Measurements from ENCODE around the gene NUP188. TPM values are rescaled to one million over a fixed set of nuclear protein-coding genes. Genes with fewer than 3 reads are reported as not detected.
A peak's percentile ranks its signal among the peaks of the same experiment; 100 is the strongest.

The NUP188 gene
- total RNA-seq, 1 experiment from 2014 or later = 98.9 TPM

- TF ChIP-seq, protein P1, sequence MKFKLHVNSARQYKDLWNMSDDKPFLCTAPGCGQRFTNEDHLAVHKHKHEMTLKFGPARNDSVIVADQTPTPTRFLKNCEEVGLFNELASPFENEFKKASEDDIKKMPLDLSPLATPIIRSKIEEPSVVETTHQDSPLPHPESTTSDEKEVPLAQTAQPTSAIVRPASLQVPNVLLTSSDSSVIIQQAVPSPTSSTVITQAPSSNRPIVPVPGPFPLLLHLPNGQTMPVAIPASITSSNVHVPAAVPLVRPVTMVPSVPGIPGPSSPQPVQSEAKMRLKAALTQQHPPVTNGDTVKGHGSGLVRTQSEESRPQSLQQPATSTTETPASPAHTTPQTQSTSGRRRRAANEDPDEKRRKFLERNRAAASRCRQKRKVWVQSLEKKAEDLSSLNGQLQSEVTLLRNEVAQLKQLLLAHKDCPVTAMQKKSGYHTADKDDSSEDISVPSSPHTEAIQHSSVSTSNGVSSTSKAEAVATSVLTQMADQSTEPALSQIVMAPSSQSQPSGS (CRISPR knock-in tag; IDR thresholded peaks at IDR 0.05; ENCODE audit: borderline replicate concordance, low read depth) = no peak
- TF ChIP-seq, protein P2, sequence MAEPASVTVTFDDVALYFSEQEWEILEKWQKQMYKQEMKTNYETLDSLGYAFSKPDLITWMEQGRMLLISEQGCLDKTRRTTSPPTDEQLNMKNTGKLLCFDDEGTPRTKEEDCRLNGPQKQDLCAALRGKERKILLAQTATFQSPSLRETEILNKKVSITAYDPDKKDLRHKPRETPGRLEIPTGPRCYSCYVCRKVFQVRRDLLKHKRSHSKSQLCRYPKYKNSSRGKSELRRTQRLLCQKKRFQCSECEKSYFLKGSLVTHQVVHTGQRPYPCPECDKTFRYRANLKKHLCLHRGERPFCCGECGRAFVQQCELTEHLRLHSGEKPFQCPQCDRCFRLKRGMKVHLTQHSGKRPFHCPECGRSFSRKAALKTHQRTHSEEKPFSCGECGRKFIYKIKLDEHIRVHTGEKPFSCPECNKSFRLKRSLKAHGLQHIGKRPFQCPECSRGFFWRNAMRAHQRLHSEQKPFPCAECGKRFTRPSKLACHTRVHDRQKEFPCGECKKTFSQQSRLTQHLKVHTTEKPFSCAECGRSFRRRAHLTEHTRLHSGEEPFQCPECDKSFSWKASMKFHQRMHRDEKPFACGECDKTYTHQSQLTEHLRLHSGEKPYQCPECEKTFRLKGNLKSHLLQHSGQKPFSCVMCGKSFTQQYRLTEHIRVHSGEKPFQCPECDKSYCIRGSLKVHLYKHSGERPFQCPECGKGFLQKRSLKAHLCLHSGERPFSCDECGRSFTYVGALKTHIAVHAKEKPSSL (CRISPR knock-in tag; conservative IDR thresholded peaks at IDR 0.05) = no peak
- TF ChIP-seq PRRX2 (CRISPR knock-in tag; IDR thresholded peaks at IDR 0.05) = no peak
- no peak for TF ChIP-seq ZNF138 (CRISPR knock-in tag; conservative IDR thresholded peaks at IDR 0.05)
- TF ChIP-seq KAT7 (CRISPR knock-in tag; IDR thresholded peaks at IDR 0.05; ENCODE audit: borderline replicate concordance) = no peak
- TF ChIP-seq, protein P3, sequence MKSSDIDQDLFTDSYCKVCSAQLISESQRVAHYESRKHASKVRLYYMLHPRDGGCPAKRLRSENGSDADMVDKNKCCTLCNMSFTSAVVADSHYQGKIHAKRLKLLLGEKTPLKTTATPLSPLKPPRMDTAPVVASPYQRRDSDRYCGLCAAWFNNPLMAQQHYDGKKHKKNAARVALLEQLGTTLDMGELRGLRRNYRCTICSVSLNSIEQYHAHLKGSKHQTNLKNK (CRISPR knock-in tag; IDR thresholded peaks at IDR 0.05) = no peak
- peak; percentile 34; the same call in 1 of the 2 replicates for TF ChIP-seq JUN (CRISPR knock-in tag; IDR thresholded peaks at IDR 0.05)
- no peak for TF ChIP-seq ZNF671 (CRISPR knock-in tag; IDR thresholded peaks at IDR 0.05)
- peak; percentile 77; the same call in 1 of the 2 replicates for TF ChIP-seq CREM (CRISPR knock-in tag; IDR thresholded peaks at IDR 0.05)
- TF ChIP-seq SMAD3 (CRISPR knock-in tag; IDR thresholded peaks at IDR 0.05; ENCODE audit: borderline replicate concordance) = peak; percentile 78
- TF ChIP-seq ZNF423 (CRISPR knock-in tag; IDR thresholded peaks at IDR 0.05) = no peak
- TF ChIP-seq, protein P4, sequence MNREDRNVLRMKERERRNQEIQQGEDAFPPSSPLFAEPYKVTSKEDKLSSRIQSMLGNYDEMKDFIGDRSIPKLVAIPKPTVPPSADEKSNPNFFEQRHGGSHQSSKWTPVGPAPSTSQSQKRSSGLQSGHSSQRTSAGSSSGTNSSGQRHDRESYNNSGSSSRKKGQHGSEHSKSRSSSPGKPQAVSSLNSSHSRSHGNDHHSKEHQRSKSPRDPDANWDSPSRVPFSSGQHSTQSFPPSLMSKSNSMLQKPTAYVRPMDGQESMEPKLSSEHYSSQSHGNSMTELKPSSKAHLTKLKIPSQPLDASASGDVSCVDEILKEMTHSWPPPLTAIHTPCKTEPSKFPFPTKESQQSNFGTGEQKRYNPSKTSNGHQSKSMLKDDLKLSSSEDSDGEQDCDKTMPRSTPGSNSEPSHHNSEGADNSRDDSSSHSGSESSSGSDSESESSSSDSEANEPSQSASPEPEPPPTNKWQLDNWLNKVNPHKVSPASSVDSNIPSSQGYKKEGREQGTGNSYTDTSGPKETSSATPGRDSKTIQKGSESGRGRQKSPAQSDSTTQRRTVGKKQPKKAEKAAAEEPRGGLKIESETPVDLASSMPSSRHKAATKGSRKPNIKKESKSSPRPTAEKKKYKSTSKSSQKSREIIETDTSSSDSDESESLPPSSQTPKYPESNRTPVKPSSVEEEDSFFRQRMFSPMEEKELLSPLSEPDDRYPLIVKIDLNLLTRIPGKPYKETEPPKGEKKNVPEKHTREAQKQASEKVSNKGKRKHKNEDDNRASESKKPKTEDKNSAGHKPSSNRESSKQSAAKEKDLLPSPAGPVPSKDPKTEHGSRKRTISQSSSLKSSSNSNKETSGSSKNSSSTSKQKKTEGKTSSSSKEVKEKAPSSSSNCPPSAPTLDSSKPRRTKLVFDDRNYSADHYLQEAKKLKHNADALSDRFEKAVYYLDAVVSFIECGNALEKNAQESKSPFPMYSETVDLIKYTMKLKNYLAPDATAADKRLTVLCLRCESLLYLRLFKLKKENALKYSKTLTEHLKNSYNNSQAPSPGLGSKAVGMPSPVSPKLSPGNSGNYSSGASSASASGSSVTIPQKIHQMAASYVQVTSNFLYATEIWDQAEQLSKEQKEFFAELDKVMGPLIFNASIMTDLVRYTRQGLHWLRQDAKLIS (CRISPR knock-in tag; IDR thresholded peaks at IDR 0.05; ENCODE audit: borderline replicate concordance) = peak; percentile 79; the same call in 1 of the 2 replicates
- TF ChIP-seq GTF2I (CRISPR knock-in tag; conservative IDR thresholded peaks at IDR 0.05) = no peak
- no peak for TF ChIP-seq NR1H2 (CRISPR knock-in tag; IDR thresholded peaks at IDR 0.05)
- no peak for TF ChIP-seq HMGA2 (CRISPR knock-in tag; IDR thresholded peaks at IDR 0.05)
- TF ChIP-seq TEAD1 (CRISPR knock-in tag; IDR thresholded peaks at IDR 0.05) = peak; percentile 92
- TF ChIP-seq GRHL2 (CRISPR knock-in tag; IDR thresholded peaks at IDR 0.05; ENCODE audit: insufficient replicate concordance, severe bottlenecking) = no peak
- no peak for TF ChIP-seq ZNF416 (CRISPR knock-in tag; IDR thresholded peaks at IDR 0.05)
- TF ChIP-seq NFATC4 (CRISPR knock-in tag; IDR thresholded peaks at IDR 0.05) = no peak
- no peak for TF ChIP-seq ESRRA (CRISPR knock-in tag; IDR thresholded peaks at IDR 0.05; ENCODE audit: borderline replicate concordance)
- peak; percentile 79; the same call in 1 of the 2 replicates for TF ChIP-seq ARID4B (CRISPR knock-in tag; IDR thresholded peaks at IDR 0.05; ENCODE audit: borderline replicate concordance)
- TF ChIP-seq FOXP1 (CRISPR knock-in tag; IDR thresholded peaks at IDR 0.05; ENCODE audit: borderline replicate concordance) = peak; percentile 95
- no peak for TF ChIP-seq ZNF219 (CRISPR knock-in tag; IDR thresholded peaks at IDR 0.05; ENCODE audit: borderline replicate concordance)
- TF ChIP-seq ATF1 (CRISPR knock-in tag; IDR thresholded peaks at IDR 0.05) = no peak
- TF ChIP-seq ZSCAN18 (CRISPR knock-in tag; IDR thresholded peaks at IDR 0.05) = no peak
These were observed at the start of gene NUP188, which contains the start of gene DOLK (continued) for GRCh38 chr9:128947527-128948301.

Measured in WTC11 (cell line).